AG09319 (cell line): ENCODE measurements around the gene GPATCH2.

Experiments
- DNase-seq: peaks from one replicate; pipeline ENCODE4 v3.0.0-alpha.2; 2010; ENCODE audit warnings: low read depth; ENCODE audit errors: extremely low read depth
- CTCF ChIP-seq: IDR thresholded peaks from 2 replicates; pipeline ENCODE4 v1.5.1; 2011; ENCODE audit warnings: low read depth, mild to moderate bottlenecking, inconsistent platforms, low read length, moderate library complexity

Gene GPATCH2

DNA sequence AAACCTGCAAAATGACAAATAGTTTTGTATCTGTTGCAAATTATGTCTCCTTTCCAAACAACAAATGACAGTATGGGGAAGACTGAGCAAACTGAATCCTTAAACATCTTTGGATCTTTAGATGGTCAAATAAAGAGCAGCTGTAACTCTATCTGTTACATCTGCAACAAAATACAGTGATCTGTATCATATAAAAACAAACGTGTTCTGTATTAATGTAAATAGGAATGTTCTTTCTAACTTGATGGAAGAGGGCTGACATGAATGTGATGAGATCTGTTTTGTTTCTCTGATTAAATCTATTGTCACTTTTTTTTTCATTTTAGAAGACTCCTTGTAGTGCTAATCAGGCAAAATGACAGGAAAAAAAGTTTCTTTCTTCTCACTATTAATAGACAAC lies 159.5 kb downstream of the GPATCH2 start:
- no peak for TF ChIP-seq CTCF

GRCh38 chr1:217469983-217470382 lies 160.9 kb downstream of the GPATCH2 start:
- no peak for TF ChIP-seq CTCF
- DNase-seq: no peak

More for the DNA sequence above, 159.5 kb downstream of the GPATCH2 start:
- no peak for DNase-seq

DNA sequence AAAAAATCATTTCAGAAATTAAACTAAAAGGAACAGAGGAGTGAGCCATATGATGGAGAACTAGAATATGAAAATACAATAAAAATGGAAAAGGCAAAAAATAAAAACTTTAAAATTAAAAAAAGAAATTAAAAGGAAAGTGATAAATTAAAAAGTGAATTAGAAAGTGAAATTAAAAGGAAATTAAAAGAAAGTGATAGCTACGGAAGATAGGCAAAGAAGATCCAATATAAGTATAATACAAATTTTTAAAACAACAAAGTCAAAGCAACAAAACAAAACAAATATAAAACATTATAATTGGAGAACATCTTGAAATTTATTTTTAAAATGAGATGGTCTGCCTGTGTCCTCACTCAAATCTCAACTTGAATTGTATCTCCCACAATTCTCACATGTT lies 165.8 kb downstream of the GPATCH2 start:
- TF ChIP-seq CTCF: no peak
- no peak for DNase-seq

DNA sequence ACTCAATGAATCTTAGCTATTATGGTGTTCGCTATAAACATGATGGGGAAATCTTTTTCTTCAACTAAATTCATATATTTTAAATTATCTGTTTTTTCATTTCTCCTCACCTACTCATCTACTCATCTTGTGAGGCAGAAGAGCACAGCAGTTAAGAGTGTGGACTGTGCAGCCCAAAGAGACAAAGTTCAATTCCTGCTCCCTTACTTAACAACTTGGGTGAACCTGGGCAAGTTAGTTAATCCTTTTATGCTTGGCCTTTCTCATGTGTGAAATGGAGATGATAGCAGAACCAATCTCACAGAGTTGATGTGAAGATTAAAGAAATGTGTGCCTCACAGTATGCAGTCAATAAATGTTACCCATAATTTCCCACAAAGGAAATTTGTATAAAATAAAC lies 168.2 kb downstream of the GPATCH2 start:
- TF ChIP-seq CTCF: no peak
- DNase-seq: no peak

GRCh38 chr1:217462159-217462558 lies 168.7 kb downstream of the GPATCH2 start:
- DNase-seq: no peak
- no peak for TF ChIP-seq CTCF

- DNase-seq: no peak
- TF ChIP-seq CTCF: no peak
Observed at GRCh38 chr1:217457016-217457415, 173.9 kb downstream of the GPATCH2 start.

GRCh38 chr1:217456261-217456660 lies 174.6 kb downstream of the GPATCH2 start:
- DNase-seq: no peak
- TF ChIP-seq CTCF: no peak
